Activated CD4-positive, alpha-beta memory T cell treated with anti-CD3 and anti-CD28 coated beads, Interleukin-2, amount 10 ng/mL, durations not matched to agents 7 days and 5 days (primary cell): ENCODE data around the gene PDE3B. TPM values are rescaled to one million over a fixed set of nuclear protein-coding genes. Genes with fewer than 3 reads are reported as not detected.
A peak's percentile ranks its signal among the peaks of the same experiment; 100 is the strongest.
"Not testable (repeated sequence)": the region's sequence is repeated elsewhere in the genome, so short reads cannot be mapped to it uniquely, and the experiment has no call there.

Experiments used
- CTCF ChIA-PET: fragments of 350-600 bp; sonication (Branson Sonifier 250); formaldehyde crosslinking; loops from one replicate; lab custom pipeline; 2021; ENCODE audit warnings: antibody characterized with exemption, inconsistent platforms; lab: Charles Lee
- POLR2A ChIA-PET: fragments of 350-600 bp; sonication (Branson Sonifier 250); formaldehyde crosslinking; loops from one replicate; lab custom pipeline; 2021; ENCODE audit warnings: antibody characterized with exemption; lab: Charles Lee
- DNase-seq: peaks from one replicate; pipeline ENCODE4 v3.0.0-alpha.2; 2020
- H3K27ac Mint-ChIP-seq: one replicate; pipeline ENCODE4 v1.8.0; 2021; ENCODE audit warnings: mild to moderate bottlenecking, mixed read lengths
- H3K27me3 Mint-ChIP-seq: one replicate; pipeline ENCODE4 v1.8.0; 2021; ENCODE audit warnings: mixed read lengths
- H3K36me3 Mint-ChIP-seq: one replicate; pipeline ENCODE4 v1.8.0; 2021; ENCODE audit warnings: low read depth, mixed read lengths
- H3K4me1 Mint-ChIP-seq: one replicate; pipeline ENCODE4 v1.8.0; 2021; ENCODE audit warnings: mixed read lengths
- H3K4me3 Mint-ChIP-seq: one replicate; pipeline ENCODE4 v1.8.0; 2021; ENCODE audit warnings: mild to moderate bottlenecking, mixed read lengths
- H3K9me3 Mint-ChIP-seq: one replicate; pipeline ENCODE4 v1.8.0; 2021; ENCODE audit warnings: mixed read lengths
- total RNA-seq, 2 experiments: library from RNA; stranded (reverse); gene quantifications; one replicate each; pipeline ENCODE4 v1.2.3, GENCODE V29; 2021

The PDE3B gene
- total RNA-seq, 2 experiments from 2014 or later: 73.9 to 74.9 TPM

DNA sequence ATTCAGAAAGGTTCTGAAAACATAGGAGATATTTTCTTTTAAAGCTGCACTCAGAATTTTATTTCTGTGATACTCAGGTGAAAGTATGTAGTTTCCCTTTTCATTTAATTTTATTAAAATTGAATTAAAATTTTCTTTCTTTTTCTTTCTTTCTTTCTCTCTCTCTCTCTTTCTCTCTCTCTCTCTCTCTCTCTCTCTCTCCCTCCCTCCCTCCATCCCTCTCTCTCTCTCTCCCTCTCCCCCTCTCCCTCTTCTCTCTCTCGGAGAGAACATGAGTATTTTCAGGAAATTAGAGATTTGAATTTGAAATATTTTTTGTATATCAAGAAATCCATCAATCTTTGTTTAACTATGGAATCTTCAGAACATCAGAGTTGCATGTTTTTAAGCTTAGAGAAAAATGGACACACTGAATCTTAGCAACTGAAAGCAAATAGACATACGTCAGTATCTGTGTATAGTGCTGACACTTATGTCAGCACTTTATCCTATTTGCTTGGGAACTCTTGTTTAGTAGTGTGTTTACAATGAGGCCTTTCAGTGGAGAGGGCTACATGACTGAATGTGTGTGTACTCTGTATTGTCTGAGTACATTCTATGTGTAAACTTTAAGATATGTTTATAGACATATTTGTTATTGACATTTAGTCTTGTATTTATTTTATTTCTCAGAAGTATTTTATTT lies 44.5 kb downstream of the PDE3B start:
- H3K4me1 Mint-ChIP-seq: peaks cover 20% of the 10 kb centered on the region
- H3K27ac Mint-ChIP-seq: no peak overlapping the region
- peaks cover 3% of the 10 kb centered on the region for H3K9me3 Mint-ChIP-seq
- no peak overlapping the region for H3K4me3 Mint-ChIP-seq
- DNase-seq: no peak
- H3K36me3 Mint-ChIP-seq: peaks cover 56% of the 10 kb centered on the region
- no peaks in the 10 kb centered on the region for H3K27me3 Mint-ChIP-seq
- POLR2A ChIA-PET: no interaction called here
- CTCF ChIA-PET: no interaction called here

DNA sequence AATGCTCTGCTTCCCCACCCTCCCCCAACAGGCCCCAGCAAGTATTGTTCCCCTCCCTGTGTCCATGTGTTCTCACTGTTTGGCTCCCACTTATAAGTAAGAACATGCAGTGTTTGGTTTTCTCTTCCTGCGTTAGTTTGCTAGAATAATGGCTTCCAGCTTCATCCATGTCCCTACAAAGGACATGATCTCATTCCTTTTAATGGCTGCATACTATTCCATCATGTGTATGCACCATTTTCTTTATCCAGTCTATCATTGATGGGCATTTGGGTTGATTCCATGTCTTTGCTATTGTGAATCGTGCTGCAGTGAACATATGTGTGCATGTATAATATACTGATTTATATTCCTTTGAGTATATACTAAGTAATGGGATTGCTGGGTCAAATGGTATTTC lies 52.1 kb downstream of the PDE3B start:
- not testable (repeated sequence) for H3K4me3 Mint-ChIP-seq

DNA sequence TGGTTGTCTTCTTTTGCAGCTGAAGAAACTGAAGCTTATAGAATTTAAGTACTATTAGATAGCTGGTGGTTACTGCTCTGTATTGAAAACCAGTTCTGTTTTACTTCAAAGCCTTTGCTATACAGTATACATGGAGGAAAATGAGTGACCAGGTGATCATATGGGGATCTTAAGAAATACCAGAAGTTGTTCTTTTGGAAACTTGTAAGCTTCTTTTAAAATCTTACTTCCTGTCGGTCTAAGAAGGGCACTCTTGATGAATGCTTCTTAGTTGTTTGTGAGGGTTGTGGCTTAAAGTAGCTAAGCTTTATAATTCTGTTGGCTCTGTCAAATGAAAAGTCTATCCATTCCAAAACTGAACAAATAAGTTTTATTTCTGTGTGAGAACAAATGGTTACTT lies 55.2 kb downstream of the PDE3B start:
- Mint-ChIP-seq H3K36me3 (peaks cover 64% of the 10 kb centered on the region), H3K27ac (no peak overlapping the region)

More for the DNA sequence above, 52.1 kb downstream of the PDE3B start:
- DNase-seq, POLR2A ChIA-PET, H3K27ac Mint-ChIP-seq, H3K27me3 Mint-ChIP-seq: not testable (repeated sequence)
- peaks cover 27% of the 10 kb centered on the region for H3K4me1 Mint-ChIP-seq
- CTCF ChIA-PET: interaction anchor here (0.6 kb wide), 1 partner anchor 174 kb away, joined by 3 read pairs; no protein-coding TSS in a partner anchor
- peaks cover 16% of the 10 kb centered on the region for H3K9me3 Mint-ChIP-seq
- peaks cover 62% of the 10 kb centered on the region for H3K36me3 Mint-ChIP-seq

DNA sequence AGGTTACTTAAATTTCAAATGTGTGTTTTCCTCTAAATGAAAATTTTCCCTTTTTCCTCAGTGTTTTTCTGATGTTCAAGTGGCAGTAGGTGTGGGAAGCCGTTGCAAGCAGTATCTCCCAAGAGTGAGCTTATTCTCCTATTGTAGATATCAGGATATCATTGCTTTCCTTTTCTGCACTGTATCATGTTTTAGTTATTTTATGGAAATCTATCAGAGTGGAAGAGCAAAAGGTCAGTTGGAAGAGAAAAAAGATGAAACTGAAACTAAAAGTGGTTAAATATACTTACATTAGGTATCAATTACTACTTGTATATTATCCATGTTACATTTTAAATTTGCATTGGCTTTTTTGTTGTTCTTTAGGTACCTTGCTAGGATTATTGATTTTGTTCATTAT lies 57.0 kb downstream of the PDE3B start:
- ChIA-PET POLR2A (interaction anchor here (1.0 to 1.7 kb wide), 2 partner anchors 14 to 33 kb away, joined by 3 read pairs; no protein-coding TSS in a partner anchor), CTCF (no interaction called here)
- peaks cover 26% of the 10 kb centered on the region for H3K4me1 Mint-ChIP-seq
- H3K27ac Mint-ChIP-seq: no peak overlapping the region
- H3K36me3 Mint-ChIP-seq: peaks cover 64% of the 10 kb centered on the region
- peaks cover 33% of the 10 kb centered on the region for H3K9me3 Mint-ChIP-seq
- no peak for DNase-seq
- H3K4me3 Mint-ChIP-seq: no peak overlapping the region
- no peaks in the 10 kb centered on the region for H3K27me3 Mint-ChIP-seq

More for the DNA sequence above, 55.2 kb downstream of the PDE3B start:
- ChIA-PET CTCF (interaction anchor here (1.7 kb wide), 1 partner anchor 210 kb away, joined by 5 read pairs; no protein-coding TSS in a partner anchor), POLR2A (interaction anchor here (0.9 kb wide), 1 partner anchor 10 kb away, joined by 3 read pairs; no protein-coding TSS in a partner anchor)
- Mint-ChIP-seq H3K9me3 (peaks cover 23% of the 10 kb centered on the region), H3K27me3 (no peaks in the 10 kb centered on the region), H3K4me1 (peaks cover 26% of the 10 kb centered on the region), H3K4me3 (no peak overlapping the region)
- DNase-seq: no peak

DNA sequence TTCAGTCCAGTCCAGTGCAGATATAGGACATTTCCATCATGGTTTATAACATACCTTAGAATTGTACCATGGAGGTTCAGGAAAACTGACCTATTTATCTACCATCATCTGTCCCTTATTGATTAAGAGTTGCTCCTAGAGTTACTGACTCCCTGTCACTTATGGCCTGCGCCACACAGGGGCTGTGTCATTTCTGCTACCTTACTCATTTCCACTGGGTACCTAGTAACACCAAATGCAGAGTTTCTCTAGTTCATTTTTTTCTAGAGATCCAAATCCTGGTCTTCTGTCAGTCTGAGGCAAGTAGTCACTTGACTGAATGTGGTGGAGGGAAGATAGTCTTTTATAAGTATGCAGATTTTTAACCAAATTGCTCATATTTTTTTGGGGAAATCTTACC lies 59.2 kb downstream of the PDE3B start:
- Mint-ChIP-seq H3K36me3 (peaks cover 64% of the 10 kb centered on the region), H3K9me3 (peaks cover 37% of the 10 kb centered on the region)
- CTCF ChIA-PET: no interaction called here

DNA sequence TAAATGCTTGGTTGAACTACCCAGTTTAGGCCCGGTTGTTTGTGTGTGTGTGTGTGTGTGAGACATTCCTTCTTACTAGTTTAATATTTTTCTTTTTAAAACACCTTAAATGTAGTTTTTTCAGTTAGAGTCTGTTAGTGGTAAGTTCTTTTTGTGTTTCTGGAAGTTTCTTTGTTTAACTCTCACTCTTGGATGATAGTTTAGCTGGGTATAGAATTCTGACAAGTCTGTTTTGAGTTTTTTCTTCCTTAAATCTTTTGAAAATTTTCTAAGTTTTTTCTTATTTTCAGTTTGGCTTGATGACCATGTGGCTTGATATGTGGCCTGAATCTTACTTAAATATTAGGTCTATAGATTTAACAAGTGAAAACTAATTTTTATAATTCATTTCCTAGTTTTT lies 60.1 kb downstream of the PDE3B start:
- Mint-ChIP-seq H3K4me1 (peaks cover 11% of the 10 kb centered on the region), H3K36me3 (peaks cover 70% of the 10 kb centered on the region), H3K27ac (no peak overlapping the region), H3K27me3 (no peaks in the 10 kb centered on the region), H3K4me3 (no peak overlapping the region), H3K9me3 (peaks cover 44% of the 10 kb centered on the region)
- ChIA-PET POLR2A (no interaction called here), CTCF (no interaction called here)
- no peak for DNase-seq

More for the DNA sequence above, 59.2 kb downstream of the PDE3B start:
- no peaks in the 10 kb centered on the region for H3K27me3 Mint-ChIP-seq
- no peak overlapping the region for H3K4me3 Mint-ChIP-seq
- no peak overlapping the region for H3K27ac Mint-ChIP-seq
- DNase-seq: no peak
- peaks cover 13% of the 10 kb centered on the region for H3K4me1 Mint-ChIP-seq
- POLR2A ChIA-PET: no interaction called here

DNA sequence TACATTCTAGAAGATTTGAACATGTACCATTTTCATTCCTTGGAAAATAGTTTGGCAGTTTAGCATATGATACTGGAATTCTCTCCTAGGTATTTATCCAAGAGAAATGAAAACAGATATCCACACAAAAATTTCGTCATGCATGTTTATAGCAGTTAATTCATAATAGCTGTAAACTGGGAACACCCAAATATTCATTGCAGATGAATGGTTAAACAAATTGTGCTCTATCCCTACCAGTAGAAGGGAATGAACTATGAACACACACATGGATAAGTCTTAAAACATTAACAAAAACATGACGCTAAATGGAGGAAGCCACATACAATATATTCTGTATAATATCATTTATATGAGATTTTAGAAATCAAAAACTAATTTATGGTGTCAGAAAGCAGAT lies 61.5 kb downstream of the PDE3B start:
- CTCF ChIA-PET: interaction anchor here (0.6 kb wide), 1 partner anchor 20 kb away, joined by 3 read pairs; no protein-coding TSS in a partner anchor
- POLR2A ChIA-PET: no interaction called here
- peaks cover 80% of the 10 kb centered on the region for H3K36me3 Mint-ChIP-seq
- H3K4me3 Mint-ChIP-seq: no peak overlapping the region
- peaks cover 8% of the 10 kb centered on the region for H3K4me1 Mint-ChIP-seq
- no peak for DNase-seq
- H3K27me3 Mint-ChIP-seq: no peaks in the 10 kb centered on the region
- no peak overlapping the region for H3K27ac Mint-ChIP-seq
- H3K9me3 Mint-ChIP-seq: peaks cover 55% of the 10 kb centered on the region

DNA sequence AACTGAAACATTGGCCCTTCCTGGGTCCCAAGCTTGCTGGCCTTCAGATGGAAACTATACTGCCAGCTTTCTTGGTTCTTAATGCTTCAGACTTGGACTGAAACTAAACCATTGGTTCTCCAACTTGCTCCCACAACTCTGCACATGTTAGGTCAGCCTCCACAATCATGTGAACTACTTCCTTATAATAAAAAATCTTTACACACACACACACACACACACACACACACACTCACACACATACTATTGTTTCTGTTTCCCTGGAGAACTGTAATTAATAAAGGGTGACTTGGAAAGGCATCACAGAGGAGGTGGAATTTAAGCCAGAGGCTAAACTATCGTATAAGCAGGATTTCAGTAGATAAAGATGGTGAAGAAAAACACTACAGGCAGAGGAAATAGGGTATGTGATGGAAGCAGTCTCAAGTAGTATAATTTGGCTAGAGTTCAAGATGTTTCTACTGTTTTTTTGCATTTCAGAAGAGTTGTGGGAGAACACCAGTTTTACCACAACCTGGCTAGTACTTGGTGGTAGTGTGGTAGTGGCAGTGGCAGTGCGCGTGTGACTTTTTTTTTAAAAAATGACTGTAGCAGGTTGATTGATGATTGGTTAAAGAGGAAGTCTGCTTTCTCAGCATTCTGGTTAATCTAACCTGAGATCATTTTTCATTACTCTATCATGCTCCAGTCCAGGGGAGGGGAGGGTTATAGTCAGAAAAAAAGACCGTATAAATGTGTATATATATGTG lies 70.1 kb downstream of the PDE3B start:
- Mint-ChIP-seq H3K9me3 (peaks cover 29% of the 10 kb centered on the region), H3K4me1 (peaks cover 24% of the 10 kb centered on the region), H3K27me3 (no peaks in the 10 kb centered on the region), H3K4me3 (peak overlapping the region; percentile 1), H3K36me3 (peaks cover 45% of the 10 kb centered on the region), H3K27ac (peak overlapping the region; percentile 75)
- DNase-seq: peak; percentile 26
- CTCF ChIA-PET: interaction anchor here (0.7 kb wide), 1 partner anchor 9 kb away, joined by 3 read pairs; no protein-coding TSS in a partner anchor
- POLR2A ChIA-PET: interaction anchor here (0.6 to 1.0 kb wide), 2 partner anchors 13 to 68 kb away, joined by 3 read pairs; no protein-coding TSS in a partner anchor

DNA sequence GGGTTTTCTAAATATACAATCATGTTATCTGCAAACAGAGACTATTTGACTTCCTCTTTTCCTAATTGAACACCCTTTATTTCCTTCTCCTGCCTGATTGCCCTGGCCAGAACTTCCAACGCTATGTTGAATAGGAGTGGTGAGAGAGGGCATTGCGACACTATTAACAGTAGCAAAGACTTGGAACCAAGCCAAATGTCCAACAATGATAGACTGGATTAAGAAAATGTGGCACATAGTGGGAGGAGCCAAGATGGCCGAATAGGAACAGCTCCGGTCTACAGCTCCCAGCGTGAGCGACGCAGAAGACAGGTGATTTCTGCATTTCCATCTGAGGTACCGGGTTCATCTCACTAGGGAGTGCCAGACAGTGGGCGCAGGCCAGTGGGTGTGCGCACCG lies 72.1 kb downstream of the PDE3B start:
- H3K9me3 Mint-ChIP-seq: peaks cover 15% of the 10 kb centered on the region
- peaks cover 22% of the 10 kb centered on the region for H3K4me1 Mint-ChIP-seq
- H3K4me3 Mint-ChIP-seq, CTCF ChIA-PET, POLR2A ChIA-PET, H3K27ac Mint-ChIP-seq, H3K27me3 Mint-ChIP-seq, DNase-seq: not testable (repeated sequence)
- peaks cover 27% of the 10 kb centered on the region for H3K36me3 Mint-ChIP-seq

DNA sequence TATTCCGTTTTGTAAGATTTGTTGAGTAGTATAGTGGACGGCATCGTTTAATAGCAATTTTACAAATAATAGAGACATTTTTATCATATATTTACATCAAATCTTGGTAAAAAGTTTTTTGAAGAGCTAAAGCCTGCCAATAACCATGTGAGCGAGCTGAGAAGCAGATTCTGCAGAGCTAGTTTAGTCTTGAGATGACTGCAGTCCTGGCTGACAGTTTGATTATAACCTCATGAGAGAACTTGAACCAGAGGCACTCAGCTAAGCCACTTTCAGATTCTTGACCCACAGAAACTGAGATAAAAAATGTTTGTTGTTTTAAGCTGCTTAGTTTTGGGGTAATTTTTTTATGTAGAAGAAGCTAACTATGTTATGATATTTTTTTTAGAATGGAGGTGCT lies 78.9 kb downstream of the PDE3B start:
- H3K9me3 Mint-ChIP-seq: no peaks in the 10 kb centered on the region
- CTCF ChIA-PET: interaction anchor here (0.6 kb wide), 1 partner anchor 8 kb away, joined by 3 read pairs; no protein-coding TSS in a partner anchor
- peaks cover 8% of the 10 kb centered on the region for H3K4me1 Mint-ChIP-seq
- H3K27ac Mint-ChIP-seq: no peak overlapping the region
- H3K36me3 Mint-ChIP-seq: peaks cover 12% of the 10 kb centered on the region
- POLR2A ChIA-PET: no interaction called here
- no peaks in the 10 kb centered on the region for H3K27me3 Mint-ChIP-seq
- H3K4me3 Mint-ChIP-seq: no peak overlapping the region
- no peak for DNase-seq

DNA sequence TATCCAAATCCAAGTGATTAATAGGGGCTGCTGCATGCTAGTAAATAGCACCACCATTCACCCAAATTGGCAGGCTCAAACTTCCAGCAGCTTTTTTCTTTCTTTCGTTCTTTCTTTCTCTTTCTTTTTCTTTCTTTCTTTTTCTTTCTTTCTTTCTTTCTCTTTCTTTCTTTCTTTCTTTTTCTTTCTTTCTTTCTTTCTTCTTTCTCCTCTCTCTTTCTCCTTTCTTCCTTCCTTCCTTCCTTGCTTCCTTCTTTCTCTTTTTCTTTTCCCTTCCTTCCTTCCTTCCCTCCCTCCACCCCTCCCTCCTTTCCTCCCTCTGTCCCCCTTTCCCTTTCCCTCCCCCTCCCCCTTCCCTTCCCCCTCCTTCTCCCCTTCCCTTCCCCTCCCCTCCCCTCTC lies 81.5 kb downstream of the PDE3B start:
- Mint-ChIP-seq H3K9me3 (no peaks in the 10 kb centered on the region), H3K4me1 (peaks cover 16% of the 10 kb centered on the region), H3K36me3 (peaks cover 17% of the 10 kb centered on the region), H3K4me3 (no peak overlapping the region), H3K27ac (no peak overlapping the region), H3K27me3 (no peaks in the 10 kb centered on the region)
- ChIA-PET POLR2A (interaction anchor here (1.3 kb wide), 1 partner anchor 40 kb away, joined by 3 read pairs; no protein-coding TSS in a partner anchor), CTCF (no interaction called here)
- no peak for DNase-seq

DNA sequence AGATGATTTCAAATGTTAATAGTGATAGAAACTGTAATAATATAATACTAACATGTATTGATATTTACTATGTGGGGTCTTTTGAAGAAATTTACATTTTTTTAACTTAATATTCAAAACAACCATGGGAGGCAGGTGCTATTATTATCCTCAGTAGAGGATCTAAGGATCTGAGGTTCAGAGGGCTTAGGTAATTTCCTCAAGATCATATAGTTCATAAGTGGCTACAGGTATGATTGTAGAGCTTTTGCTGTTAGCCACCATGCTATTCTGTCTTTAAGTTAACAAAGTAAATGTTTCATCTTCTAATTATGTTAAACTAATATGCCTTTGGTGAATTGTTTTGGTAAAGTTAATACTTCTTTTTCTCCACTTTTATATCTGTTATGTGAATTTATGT lies 83.6 kb downstream of the PDE3B start:
- Mint-ChIP-seq H3K27me3 (no peaks in the 10 kb centered on the region), H3K4me1 (peaks cover 22% of the 10 kb centered on the region), H3K36me3 (peaks cover 24% of the 10 kb centered on the region), H3K27ac (no peak overlapping the region), H3K9me3 (no peaks in the 10 kb centered on the region), H3K4me3 (no peak overlapping the region)
- ChIA-PET CTCF (no interaction called here), POLR2A (no interaction called here)
- DNase-seq: no peak

DNA sequence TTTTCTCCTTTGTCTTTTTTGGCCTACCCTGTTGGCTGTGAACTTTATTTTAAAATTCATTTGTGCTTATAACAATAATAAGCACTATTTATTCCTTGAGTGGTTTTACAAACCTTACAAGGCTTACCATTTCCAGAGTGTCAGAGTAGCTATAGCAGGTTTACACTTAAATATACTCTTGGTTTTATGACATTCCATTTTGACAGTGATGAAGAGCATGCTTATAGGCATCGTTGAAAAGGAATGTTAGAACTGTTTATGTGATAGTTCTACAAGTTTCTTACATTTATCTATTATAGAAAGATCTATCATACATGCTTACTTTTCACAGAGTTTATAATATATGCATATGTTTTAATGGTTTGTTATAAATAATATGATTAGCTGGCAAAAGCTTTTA lies 84.1 kb downstream of the PDE3B start:
- CTCF ChIA-PET: no interaction called here
- POLR2A ChIA-PET: no interaction called here
- no peaks in the 10 kb centered on the region for H3K9me3 Mint-ChIP-seq
- H3K4me1 Mint-ChIP-seq: peaks cover 23% of the 10 kb centered on the region
- H3K36me3 Mint-ChIP-seq: peaks cover 25% of the 10 kb centered on the region
- DNase-seq: no peak
- H3K4me3 Mint-ChIP-seq: no peak overlapping the region
- H3K27ac Mint-ChIP-seq: no peak overlapping the region
- no peaks in the 10 kb centered on the region for H3K27me3 Mint-ChIP-seq
